HG03045 (cell line): ENCODE measurements around the gene KIRREL3.

Experiments
- ATAC-seq: cut with Tn5 transposase; IDR thresholded peaks from one replicate; pipeline ENCODE4 v1.9.1; 2021; ENCODE audit warnings: mild to moderate bottlenecking, moderate library complexity; ENCODE audit not compliant: unreplicated experiment

KIRREL3 gene

DNA sequence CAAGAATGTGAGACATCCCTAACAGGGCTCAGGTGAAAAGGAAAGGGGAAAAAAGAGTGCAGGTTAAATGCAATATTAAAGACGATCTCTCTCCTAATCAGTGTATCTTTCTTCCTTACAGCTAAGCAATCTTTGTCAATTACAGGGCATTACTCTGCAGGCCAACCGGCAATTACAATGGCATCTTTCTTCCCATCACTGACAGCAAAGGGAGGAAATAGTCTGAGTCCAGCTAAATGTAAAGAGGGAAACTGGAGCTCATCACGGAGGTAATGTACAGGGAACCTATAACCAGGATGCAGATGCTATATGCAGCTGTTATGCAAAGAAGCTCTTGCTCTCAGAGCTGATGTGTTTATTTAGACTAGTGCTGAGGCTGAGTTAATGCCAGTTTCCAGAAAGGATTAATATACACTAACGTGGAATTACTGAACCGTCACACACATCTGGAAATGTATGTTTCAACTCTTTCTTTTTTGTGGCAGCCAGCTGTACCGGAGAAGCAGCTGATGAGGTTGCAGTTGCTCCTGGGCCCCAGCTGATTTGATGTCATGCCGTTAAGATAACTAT lies 121.6 kb downstream of the KIRREL3 start:
- ATAC-seq: no peak

DNA sequence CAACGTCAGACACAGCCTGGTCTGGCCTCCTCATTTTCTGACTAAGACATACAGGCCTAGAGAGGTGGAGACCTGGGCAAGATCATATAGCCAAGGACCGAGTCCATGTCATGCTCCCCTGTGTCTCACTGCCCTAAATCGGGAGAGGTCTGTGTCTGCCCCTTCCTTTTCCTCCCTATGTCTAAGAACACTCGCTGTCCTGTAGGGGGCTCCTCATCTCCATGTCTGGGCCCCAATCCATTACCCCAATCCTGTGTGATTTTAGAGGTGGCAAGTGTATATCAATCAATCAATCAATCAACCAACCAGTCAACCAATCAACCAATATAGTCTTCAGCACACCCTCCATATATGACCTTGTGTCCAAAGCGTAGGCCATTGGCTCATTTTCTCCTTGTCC lies 125.7 kb downstream of the KIRREL3 start:
- ATAC-seq: no peak

DNA sequence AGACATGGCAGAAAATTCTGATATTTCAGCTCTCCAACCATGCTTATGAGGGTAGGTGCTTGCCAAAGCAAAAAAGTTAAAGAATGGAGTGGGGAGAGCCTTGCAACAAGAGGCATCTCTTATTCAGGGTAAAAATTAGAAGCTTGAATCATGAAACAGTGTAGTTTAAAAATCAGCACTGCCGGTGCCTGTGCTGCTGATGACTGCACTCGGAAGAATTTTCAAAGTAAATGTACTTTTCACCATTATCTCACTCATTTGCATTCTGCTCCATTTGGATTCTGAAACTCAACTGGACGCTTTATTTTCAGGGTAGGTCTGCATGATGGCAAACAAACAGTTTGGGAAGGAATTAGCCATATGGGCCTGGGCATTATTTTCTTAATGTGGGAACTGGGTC lies 126.3 kb downstream of the KIRREL3 start:
- ATAC-seq: no peak

DNA sequence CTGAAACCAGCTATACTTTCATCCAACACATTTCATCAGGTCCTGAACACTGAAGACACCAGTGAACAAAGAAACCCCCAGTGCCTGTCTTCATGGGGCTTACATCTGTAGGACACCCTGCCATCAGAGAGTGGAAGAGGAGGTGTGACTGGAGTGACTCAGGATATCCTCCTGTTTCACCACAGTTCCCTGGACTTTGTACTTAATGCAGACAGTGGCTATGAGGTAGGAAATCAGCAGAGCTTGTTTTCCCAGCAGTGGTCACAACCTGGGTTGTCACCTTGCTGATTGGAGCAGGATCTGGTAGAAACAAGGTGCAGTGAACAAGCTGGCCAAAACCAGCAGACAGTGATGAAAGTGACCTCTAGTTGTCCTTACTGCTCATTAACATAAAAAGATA lies 128.8 kb downstream of the KIRREL3 start:
- no peak for ATAC-seq

DNA sequence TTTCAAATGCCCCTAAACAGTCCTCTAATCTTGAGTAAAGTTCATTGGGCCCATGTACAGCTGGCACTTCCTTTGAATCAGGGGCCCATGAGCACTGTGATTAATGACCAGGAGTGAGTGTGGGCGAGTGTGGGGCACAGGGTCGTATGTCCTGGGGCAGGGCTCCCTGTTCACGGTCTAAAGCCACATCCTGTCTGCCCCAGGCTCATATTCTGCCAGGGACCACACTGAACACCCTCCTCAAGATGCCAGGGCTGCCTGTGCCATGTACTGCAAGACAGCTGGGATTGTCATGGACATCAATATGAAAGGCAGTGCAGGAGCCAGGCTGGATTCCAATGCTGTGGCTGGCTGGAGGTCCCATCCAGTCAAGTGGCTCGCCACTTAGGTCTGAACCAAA lies 130.5 kb downstream of the KIRREL3 start:
- ATAC-seq: no peak

DNA sequence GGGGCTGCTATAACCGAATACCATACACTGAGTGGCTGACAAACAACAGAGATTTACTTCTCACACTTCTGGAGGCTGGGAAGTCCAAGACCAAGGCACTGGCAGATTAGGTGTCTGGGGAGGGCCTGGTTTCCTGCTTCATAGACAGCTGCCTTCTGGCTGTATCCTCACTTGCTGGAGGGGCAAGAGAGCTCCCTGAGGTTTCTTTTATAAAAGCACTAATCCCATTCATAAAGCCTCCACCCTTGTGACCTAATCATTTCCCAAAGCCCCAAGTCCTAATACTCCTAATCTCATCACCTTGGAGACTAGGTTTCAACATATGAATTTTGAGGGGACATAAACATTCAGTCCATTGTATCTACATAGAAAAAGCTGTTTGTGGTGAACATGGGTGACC lies 131.8 kb downstream of the KIRREL3 start:
- ATAC-seq: no peak

DNA sequence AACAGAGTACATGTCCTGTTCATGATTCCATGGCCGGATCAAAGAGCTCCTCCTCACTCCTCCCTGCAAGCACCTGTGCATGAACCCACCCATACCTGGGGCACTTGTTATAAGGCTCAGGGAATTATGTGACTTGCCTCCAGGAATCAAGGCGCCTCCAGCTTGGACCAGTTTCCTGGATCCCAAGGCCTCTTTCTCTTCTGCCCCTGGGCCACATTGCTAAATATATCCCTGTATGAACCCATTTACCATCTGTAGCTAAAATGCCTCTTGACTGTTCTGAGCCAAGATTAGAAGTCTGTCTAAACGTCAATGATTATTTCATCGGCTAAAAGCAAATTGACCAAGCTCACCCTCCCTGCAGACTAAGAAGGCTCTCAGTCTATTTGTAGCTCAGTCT lies 135.6 kb downstream of the KIRREL3 start:
- ATAC-seq: no peak

DNA sequence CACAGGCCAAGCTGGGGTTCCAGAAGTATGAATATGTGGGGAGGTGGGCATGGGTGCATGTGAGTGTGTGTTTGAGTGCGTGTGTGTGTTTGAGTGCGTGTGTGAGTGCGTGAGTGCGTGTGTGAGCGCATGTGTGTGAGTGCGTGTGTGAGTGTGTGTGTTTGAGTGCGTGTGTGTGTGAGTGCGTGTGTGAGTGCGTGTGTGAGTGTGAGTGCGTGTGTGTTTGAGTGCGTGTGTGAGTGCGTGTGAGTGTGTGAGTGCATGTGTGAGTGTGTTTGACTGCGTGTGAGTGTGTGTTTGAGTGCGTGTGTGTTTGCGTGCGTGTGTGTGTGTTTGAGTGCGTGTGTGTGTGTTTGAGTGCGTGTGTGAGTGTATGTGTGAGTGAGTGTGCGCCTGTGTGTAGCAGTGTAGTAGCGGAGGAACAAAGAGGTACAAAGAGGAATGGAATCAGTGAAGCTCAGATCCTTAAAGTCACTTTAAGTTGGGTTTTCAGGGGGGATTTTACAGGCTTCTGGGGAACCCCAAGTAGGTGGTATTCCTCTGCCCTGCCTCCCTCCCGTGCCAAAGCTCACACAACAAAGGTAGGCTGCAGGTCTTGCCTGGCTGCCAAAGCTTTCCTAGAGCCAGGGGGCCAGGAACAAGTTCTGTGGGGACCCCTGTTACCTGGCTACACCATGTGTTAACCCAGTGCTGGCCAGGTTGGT lies 137.1 kb downstream of the KIRREL3 start:
- no peak for ATAC-seq

DNA sequence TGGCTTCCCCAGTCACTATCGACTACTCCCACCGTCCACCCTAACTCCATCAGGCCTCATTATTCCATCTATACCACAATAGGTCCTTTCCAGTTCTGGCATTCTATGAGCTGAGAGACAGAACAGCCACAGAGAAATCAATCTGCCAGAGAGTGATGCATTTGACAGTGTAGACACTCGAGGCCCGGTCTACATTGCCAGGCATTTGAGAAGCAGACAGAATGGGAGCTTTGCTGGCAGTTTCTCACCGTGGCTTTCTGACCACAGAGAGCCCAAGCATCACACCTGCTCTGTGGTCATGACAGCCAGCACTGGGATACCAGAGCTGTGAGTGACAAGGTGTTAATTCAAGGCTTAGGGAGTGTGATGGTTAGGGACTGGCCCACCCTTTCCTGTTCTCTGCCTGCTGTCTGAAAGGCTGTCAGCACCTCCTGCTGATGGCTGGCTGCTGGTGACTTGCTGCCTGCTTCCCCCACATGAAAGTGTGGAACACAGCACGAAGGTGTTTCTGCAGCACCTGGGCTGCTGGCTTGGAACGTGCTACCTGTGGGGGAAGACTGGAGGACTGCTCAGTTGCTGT lies 137.8 kb downstream of the KIRREL3 start:
- no peak for ATAC-seq

DNA sequence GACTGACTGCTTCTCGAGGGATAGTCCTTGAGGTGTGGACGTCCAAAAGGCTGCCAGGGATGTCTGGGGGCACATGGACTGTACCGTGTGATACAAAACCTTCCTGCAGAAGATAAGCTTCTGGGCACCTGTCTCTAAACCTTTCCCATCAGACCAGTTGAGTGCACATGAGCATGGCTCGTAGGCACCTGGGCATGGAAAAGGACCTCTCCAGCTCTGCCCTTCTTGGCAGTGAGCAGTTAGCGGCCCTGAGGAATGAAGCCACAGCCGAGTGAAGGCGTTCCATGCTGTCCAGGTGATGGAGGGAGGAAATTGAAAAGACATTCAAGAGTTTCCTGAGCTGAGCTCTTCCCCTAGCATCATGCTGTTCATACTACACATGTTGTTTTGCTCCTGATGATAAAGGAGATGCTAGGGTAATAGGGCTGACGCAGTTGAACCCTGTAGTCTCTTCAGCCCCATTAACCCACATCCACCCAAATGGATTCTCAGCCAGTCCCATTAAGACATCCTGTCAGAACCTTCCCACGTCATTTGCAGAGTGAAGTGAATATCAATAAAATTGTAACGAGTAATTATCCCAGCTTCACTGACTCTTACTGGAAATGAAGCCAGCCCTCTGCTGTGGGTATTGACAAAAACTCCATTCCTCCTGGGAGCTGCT lies 138.6 kb downstream of the KIRREL3 start:
- ATAC-seq: no peak

DNA sequence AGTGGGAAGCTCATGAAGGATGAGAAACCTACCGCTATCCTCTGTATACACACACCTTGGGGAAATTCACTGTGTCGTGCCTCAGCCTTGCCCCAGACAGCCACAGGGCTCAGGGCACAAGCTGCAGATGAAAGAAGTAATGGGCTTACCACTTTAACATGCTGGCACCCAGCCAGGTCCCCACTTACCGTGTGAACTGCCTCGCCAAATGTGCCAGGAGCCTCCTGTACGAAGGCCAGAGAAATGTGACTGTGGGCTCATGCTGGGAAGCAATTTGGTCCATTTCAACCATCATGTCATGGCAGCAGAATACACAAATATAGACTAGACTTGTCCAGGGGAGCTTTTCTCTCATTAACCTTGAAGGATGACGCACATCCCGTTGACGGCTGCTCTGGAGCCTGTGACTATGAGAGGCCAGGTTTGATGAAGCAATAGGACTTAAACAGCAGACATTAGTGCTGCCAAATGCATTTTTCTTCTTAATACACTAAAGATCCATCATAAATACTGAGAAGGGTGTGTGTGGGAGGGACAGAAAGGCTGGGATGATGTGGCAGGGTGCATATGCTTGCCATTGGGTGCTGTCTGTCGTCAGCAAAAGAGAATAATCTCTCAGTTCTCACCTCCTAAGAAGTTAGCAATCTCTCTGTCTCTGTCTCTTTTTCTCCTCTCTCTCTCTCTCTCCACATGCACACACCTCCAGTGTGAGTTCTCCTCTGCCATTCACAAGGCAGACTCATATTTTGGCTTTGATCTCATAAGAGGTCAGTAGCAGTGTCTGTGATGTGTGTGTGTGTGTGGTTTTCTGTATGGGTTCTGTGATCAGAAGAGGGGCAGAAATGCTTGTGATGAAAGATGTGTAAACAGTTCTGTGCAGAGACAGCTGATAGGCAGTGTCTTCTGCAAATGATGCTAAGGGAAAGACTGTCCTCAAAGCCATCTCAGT lies 142.4 kb downstream of the KIRREL3 start:
- no peak for ATAC-seq

DNA sequence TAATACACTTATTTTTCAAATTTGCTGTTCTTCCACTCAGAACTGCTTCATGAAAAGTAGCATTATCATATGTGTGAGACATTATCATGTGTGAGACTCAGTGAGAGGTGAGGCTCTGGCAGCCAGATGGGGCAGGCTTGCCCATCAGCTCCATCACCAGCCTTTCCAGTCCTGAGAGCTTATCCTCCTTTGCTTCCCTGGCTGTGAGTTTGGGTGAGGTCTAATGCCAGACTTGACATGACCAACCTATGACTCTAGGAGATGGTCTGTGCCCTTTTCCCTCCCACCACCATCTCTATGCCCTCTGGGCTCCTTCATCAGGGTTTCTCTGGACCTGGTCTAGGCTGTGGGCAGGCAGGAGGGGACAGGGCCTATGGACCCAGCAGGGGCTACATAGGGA lies 145.0 kb downstream of the KIRREL3 start:
- ATAC-seq: no peak

DNA sequence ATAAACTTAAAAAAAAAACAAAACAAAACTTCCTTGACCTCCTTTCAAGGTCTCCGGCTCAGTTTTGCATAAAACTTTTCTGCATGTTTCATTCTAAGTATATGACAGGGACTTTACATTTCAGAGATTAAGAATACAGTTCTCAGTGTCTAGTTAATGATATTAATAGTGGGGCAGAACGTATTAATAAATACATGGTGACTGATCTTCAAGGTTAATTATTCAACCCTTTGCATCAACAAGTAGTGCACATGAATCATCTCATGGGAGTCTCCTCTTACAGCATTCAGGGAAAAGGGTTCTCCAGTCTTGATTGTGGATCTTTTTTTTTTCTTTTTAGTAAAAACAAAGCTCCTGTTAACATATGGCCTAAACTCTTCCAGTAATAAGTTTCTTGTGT lies 146.8 kb downstream of the KIRREL3 start:
- ATAC-seq: no peak

DNA sequence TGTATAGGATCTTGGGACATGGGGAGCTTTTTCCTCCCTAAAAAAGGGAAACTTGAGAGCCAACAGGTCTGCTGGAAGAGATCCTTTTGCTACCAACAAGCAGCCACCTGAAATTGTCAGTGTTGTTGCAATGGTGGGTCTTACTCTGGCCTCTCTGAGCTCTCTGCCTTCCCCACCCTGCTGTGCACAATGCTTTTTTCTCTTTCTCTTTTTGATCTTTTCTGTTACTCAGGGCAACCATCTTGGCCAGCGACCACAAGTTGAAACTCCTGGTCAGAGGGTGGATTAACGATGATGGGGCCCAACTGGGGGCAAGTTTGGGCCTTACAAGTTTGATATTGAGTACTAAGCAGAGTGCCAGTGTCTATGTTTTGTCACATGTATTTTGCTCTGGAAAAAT lies 155.8 kb downstream of the KIRREL3 start:
- no peak for ATAC-seq

DNA sequence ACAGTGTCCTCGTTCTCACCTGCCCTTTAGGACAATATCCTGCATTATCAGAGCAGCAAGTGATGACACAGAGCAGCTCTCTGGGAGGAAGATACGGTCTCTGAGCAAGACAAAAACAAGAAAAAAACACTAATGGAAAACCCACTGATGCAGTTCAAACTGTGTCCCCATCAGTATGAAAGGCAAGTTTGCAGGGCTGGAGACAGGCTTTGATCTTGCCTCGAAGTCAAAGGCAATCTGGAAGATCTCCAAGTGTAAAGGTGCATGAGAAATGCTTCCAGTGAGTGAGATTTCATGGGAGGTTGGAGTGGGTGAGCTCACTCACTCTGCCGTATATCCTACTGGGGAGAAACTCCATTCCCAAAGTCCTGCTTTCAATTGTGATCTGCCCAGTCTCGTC lies 157.5 kb downstream of the KIRREL3 start:
- ATAC-seq: no peak

DNA sequence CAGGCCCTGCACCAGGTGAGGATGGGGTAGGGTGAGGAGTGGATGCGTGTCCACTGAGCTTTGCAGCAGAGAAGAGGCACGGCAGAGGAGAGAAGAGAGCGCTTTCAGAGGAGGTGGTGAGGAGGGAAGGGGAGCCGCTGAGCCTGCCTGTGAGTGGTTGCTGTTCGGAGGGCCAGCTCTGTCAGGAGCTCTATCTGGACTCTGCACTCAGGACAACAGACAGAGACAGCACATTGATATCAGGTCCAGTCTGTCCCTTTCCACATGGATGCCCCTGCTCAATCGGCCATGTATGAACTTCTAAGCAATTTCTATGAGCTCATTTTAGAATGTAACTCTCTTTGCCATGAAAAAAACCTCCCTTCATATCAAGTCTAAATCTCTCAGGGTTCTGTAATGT lies 158.6 kb downstream of the KIRREL3 start:
- ATAC-seq: no peak

DNA sequence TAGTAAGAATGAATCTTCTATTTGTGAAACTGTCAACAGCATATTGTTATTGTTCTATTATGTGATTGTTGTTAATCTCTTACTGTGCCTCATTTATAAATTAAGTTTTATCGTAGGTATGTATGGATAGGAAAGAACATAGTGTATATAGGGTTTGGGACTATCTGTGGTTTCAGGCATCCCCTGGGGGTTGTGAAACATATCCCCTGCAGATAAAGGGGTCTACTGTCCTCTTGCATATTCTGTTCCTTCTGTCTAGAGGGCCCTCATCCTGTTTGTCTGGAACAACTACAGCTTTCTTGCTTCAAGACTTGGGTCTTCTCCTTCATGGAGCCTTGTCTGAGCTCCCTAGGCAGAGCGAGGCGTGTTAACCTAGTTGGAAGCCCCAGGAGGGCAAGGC lies 159.6 kb downstream of the KIRREL3 start:
- ATAC-seq: no peak

DNA sequence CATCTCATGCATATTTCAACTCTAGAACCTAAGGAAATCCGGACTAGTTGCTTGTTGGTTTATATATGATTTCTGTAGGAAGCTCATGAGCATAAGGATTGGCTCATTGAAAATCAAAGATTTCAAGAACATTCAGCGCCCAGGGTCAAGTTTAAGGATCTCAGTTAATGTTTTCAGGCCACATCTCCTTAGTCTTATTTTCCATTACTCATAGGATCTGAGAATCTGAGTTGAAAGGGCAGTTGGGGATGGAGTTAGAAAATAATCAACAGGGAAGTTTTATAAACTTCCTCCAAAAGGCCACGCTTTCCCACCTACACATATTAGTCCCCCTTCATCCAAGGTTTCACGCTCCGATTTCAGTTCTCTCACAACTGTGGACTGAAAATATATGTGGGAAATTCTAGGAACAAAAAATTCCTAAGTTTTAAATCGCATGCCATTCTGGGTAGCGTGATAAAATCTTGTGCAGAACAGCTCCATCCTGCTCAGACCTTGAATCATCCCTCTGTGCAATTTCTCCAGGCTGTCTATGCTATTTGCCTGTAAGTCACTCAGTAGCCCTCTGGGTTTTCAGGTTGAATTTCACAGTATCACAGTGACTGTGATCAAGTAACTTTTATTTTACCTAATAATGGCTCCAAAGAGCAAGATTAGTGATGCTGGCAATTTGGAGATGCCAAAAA lies 160.2 kb downstream of the KIRREL3 start:
- ATAC-seq: no peak

DNA sequence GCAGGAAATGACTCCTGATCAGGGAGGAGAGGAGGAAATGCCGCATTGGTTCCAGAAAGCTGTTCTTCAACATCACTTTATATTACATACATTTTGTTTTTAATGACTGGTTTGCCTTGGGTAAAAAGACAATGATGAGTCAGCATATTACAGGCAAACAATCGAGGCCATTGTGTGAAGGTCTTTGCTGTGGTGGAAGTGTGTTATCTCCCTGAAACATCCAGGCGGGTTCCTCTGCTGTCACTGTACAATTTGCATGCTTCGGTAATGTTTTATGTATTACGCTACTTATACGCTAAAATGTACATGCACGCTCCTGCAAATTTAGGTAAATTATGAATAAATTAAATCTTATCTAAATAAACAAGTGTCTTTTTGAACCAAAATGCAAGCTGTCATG lies 161.1 kb downstream of the KIRREL3 start:
- ATAC-seq: no peak

DNA sequence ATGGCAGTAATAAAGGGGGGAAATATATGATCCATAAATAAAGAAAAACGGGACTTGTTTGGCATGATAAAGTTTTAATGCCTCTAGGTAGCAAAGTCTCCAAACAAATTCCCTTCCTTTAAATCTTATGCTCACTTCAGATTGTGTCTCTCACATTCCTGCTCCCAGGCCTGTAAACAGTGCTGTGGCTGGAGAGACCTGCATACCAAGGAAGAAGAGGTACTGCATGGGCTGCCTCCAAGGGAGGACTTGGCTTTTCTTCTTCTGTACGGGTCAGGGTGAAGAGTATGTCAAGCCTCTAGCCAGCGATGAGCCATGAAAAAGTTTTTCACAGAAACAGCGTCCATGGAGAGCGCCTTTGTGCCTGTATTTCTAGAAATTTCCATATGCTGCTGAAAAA lies 161.8 kb downstream of the KIRREL3 start:
- no peak for ATAC-seq

DNA sequence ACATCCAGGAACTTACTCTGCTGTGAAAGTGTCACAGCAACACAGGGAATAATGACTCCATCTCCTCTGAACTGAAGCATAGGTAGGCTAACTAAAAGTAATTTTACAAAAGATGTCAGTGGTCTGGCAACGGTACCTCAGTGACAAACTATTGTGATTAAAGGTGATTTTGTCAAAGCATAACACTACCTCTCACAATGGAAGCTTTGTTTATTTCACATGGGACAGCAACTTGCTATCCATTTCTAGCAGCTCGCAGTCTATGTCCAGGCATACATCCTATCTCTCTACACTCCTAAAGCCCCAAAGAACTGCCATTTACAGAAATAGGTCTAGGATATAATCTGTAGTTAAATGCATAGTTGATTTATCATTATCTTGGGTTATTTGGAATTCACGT lies 163.0 kb downstream of the KIRREL3 start:
- ATAC-seq: no peak
